ENCODE results near the gene CARM1. TPM values are rescaled to one million over a fixed set of nuclear protein-coding genes. Genes with fewer than 3 reads are reported as not detected.

CARM1 gene
- total and polyA plus RNA-seq, 2 donors (not counting 3 experiments of a cell fraction or from before 2014, with no cell fraction given), result 65.6 to 70.8 TPM

DNA sequence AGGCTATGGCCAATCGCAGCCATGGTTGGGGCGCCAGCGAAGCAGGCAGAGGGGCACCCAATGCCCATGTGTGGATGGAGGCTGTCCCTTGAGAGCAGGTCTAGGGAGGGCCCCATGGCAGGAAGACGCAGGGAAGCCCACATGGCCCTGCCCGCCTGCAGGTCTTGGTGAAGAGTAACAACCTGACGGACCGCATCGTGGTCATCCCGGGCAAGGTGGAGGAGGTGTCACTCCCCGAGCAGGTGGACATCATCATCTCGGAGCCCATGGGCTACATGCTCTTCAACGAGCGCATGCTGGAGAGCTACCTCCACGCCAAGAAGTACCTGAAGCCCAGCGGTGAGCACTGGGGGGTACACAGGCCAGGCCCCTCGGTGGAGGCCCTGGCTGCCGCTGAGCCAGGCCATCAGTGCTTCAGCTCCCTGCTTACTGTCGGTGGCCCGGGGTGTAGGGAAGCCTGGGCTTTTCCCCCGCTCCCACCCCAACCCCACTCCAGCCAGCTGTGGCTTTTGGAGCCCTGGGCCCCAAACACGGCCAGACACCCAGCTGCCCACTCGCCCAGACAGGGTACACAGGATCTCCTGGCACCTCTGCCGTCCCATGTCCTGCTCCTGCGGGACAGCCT, 42.5 kb downstream of the CARM1 start:
- H3K36me3 ChIP-seq (ENCODE audit: control insufficient read depth in 2 of 2, extremely low read depth in 1 of 2, insufficient read depth in 2 of 2, low read length in 2 of 2), result peaks cover 0 to 33% of the 10 kb centered on the region in 2 experiments

More for the DNA sequence above, 42.5 kb downstream of the CARM1 start:
- Histone ChIP-seq H3K9me3 (replicated peaks; ENCODE audit: control insufficient read depth, insufficient read depth, low read length) (no peaks in the 10 kb centered on the region), H3K4me1 (ENCODE audit: control insufficient read depth, extremely low read depth, insufficient read depth, low read length) (no peaks in the 10 kb centered on the region), H3K27ac (ENCODE audit: insufficient read depth, low read depth, low read length) (no peak overlapping the region), H2AFZ (ENCODE audit: low read depth, low read length) (no peak overlapping the region), H3K79me2 (ENCODE audit: control insufficient read depth, insufficient read depth, low read length) (no peaks in the 10 kb centered on the region), H3K9me1 (replicated peaks; ENCODE audit: control insufficient read depth, extremely low read depth, insufficient read depth, low read length) (no peaks in the 10 kb centered on the region), H3K9ac (replicated peaks; ENCODE audit: extremely low read depth, insufficient read depth, low read length) (no peak overlapping the region), H3K4me3 (replicated peaks in 1 of 3; ENCODE audit: insufficient read depth in 1 of 3, low read depth in 1 of 3, low read length in 3 of 3) (no peak overlapping the region), H3K27me3 (ENCODE audit: control insufficient read depth in 2 of 2, insufficient read depth in 2 of 2, low read length in 2 of 2) (no peaks in the 10 kb centered on the region), H4K20me1 (replicated peaks; ENCODE audit: control insufficient read depth, extremely low read depth, insufficient read depth, low read length) (no peaks in the 10 kb centered on the region), H3K4me2 (ENCODE audit: insufficient read depth, low read length) (no peak overlapping the region)
- no peak for DNase-seq (ENCODE audit: low read depth, low spot score)
- dilution Hi-C loops (cut with MboI; ENCODE audit: extremely low pct_ligation_motif_present, low sequenced_read_pairs), result loop anchor here (10.0 kb wide), 1 partner anchor 111 kb away; no protein-coding TSS in a partner anchor
- CTCF ChIA-PET, result no interaction called here
- TF ChIP-seq EZH2 (IDR thresholded peaks at IDR 0.05; ENCODE audit: borderline replicate concordance, low read depth, low read length, severe bottlenecking) (no peak), MYC (IDR thresholded peaks at IDR 0.05; ENCODE audit: low read depth, low read length) (no peak), GATA2 (IDR thresholded peaks at IDR 0.05; ENCODE audit: insufficient read depth, insufficient read length, low read depth, low read length) (no peak), POLR2A (IDR thresholded peaks at IDR 0.05; ENCODE audit: low read depth, low read length) (no peak), JUN (IDR thresholded peaks at IDR 0.05; ENCODE audit: borderline replicate concordance, insufficient read depth, insufficient read length, low read depth) (no peak), POLR2AphosphoS5 (IDR thresholded peaks at IDR 0.05; ENCODE audit: insufficient read depth, low read depth, low read length) (no peak), FOS (IDR thresholded peaks at IDR 0.05; ENCODE audit: borderline replicate concordance, insufficient read depth, low read length) (no peak)
- TF ChIP-seq, protein P1, sequence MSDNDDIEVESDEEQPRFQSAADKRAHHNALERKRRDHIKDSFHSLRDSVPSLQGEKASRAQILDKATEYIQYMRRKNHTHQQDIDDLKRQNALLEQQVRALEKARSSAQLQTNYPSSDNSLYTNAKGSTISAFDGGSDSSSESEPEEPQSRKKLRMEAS (IDR thresholded peaks at IDR 0.05; ENCODE audit: insufficient read depth, insufficient read length), result no peak
- TF ChIP-seq, protein P2, sequence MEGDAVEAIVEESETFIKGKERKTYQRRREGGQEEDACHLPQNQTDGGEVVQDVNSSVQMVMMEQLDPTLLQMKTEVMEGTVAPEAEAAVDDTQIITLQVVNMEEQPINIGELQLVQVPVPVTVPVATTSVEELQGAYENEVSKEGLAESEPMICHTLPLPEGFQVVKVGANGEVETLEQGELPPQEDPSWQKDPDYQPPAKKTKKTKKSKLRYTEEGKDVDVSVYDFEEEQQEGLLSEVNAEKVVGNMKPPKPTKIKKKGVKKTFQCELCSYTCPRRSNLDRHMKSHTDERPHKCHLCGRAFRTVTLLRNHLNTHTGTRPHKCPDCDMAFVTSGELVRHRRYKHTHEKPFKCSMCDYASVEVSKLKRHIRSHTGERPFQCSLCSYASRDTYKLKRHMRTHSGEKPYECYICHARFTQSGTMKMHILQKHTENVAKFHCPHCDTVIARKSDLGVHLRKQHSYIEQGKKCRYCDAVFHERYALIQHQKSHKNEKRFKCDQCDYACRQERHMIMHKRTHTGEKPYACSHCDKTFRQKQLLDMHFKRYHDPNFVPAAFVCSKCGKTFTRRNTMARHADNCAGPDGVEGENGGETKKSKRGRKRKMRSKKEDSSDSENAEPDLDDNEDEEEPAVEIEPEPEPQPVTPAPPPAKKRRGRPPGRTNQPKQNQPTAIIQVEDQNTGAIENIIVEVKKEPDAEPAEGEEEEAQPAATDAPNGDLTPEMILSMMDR (IDR thresholded peaks at IDR 0.05; ENCODE audit: extremely low read depth in 1 of 2, insufficient read depth in 1 of 2, low read depth in 1 of 2, low read length in 2 of 2), result no peak
- intact Hi-C loops (cut with micrococcal nuclease), result no loop called here
- BruUV-seq (replicated peaks), result no TSS peak
- POLR2A ChIA-PET, result no interaction called here
- FAIRE-seq, result no peak
